ENCODE data around the gene BAG5. TPM values are rescaled to one million over a fixed set of nuclear protein-coding genes. Genes with fewer than 3 reads are reported as not detected.
A peak's percentile ranks its signal among the peaks of the same experiment; 100 is the strongest.

The BAG5 gene
- total and polyA plus RNA-seq, 2 donors (not counting 1 experiment from before 2014, with no cell fraction given) = 7.4 to 31.6 TPM

- ChIA-PET POLR2A (interaction anchor here (1.1 to 1.2 kb wide), 2 partner anchors 9 to 32 kb away, joined by 3 read pairs; partner anchors contain the start of gene BAG5), CTCF (interaction anchor here (0.8 to 6.2 kb wide), 5 partner anchors 9 to 30 kb away, joined by 3 to 42 read pairs (median 7); no protein-coding TSS in a partner anchor)
- H3K9me3 ChIP-seq (ENCODE audit: control extremely low read depth in 1 of 3, control insufficient read depth in 2 of 3, insufficient read depth in 1 of 3, low read length in 2 of 3) = no peaks in the 10 kb centered on the region
- H4K20me1 ChIP-seq (ENCODE audit: control insufficient read depth, insufficient read depth, low read length, poor library complexity, severe bottlenecking) = peaks cover 34% of the 10 kb centered on the region
- peaks cover 48% of the 10 kb centered on the region for H3K4me1 Mint-ChIP-seq
- peak overlapping the region; percentile 96 for H3K4me2 ChIP-seq (replicated peaks; ENCODE audit: low read depth, low read length, poor library complexity, severe bottlenecking)
- H3K36me3 ChIP-seq (replicated peaks in 1 of 2; ENCODE audit: control extremely low read depth in 1 of 2, control insufficient read depth in 1 of 2, extremely low read depth in 1 of 2, insufficient read depth in 2 of 2, low read length in 1 of 2) = peaks cover 0 to 11% of the 10 kb centered on the region in 2 experiments
- H3K9ac ChIP-seq (ENCODE audit: low read length) = peak overlapping the region; percentile 91
- no peaks in the 10 kb centered on the region for H3K27me3 Mint-ChIP-seq
- no peaks in the 10 kb centered on the region for H3K9me3 Mint-ChIP-seq (ENCODE audit: insufficient read depth)
- peak overlapping the region; percentile 95 for H3K27ac Mint-ChIP-seq
- WGBS (ENCODE audit: insufficient coverage) = 72% methylated on average over 29 of the region's 42 CpGs
- H3K27ac ChIP-seq (ENCODE audit: low read length in 2 of 2) = peak overlapping the region; percentile 29 to 84
- H3K27me3 ChIP-seq (replicated peaks in 1 of 4; ENCODE audit: control extremely low read depth in 1 of 4, control insufficient read depth in 3 of 4, insufficient read depth in 4 of 4, low read length in 3 of 4) = no peaks in the 10 kb centered on the region
- no peak for TF ChIP-seq CTCF (IDR thresholded peaks at IDR 0.05)
- no peak for TF ChIP-seq EZH2 (IDR thresholded peaks at IDR 0.05; ENCODE audit: borderline replicate concordance, insufficient read depth, low read depth, low read length, poor library complexity, severe bottlenecking)
- ATAC-seq (ENCODE audit: low read depth) (no peak), DNase-seq (no peak)
- peaks cover 24% of the 10 kb centered on the region for H3K79me2 ChIP-seq (ENCODE audit: control insufficient read depth, insufficient read depth, low read length)
- H2AFZ ChIP-seq (ENCODE audit: insufficient read depth, low read depth, low read length, poor library complexity, severe bottlenecking) = peak overlapping the region; percentile 92
- peaks cover 33 to 49% of the 10 kb centered on the region in 2 donors for H3K4me1 ChIP-seq (ENCODE audit: control insufficient read depth in 2 of 2, insufficient read depth in 2 of 2, low read length in 2 of 2)
- intact Hi-C loops (cut with micrococcal nuclease) = loop anchor here (1.0 to 5.0 kb wide), 4 partner anchors 8 to 937 kb away; partner anchors contain the start of genes BAG5, COA8, RCOR1 and XRCC3
- H3K4me3 Mint-ChIP-seq = peak overlapping the region; percentile 88
- H3K4me3 ChIP-seq (ENCODE audit: control extremely low read depth in 1 of 5, extremely low read depth in 1 of 5, insufficient read depth in 1 of 5, low read depth in 2 of 5, low read length in 4 of 5) = peak overlapping the region; percentile 51 to 94 (median 86)
Measured at GRCh38 chr14:103529383-103530365, 32.8 kb downstream of the BAG5 start.

All from B cell (primary cell).